ENCODE measurements around the gene SLC38A8. TPM values are rescaled to one million over a fixed set of nuclear protein-coding genes. Genes with fewer than 3 reads are reported as not detected.

Gene SLC38A8
- total RNA-seq, 1 experiment from 2014 or later: 0.42 TPM

- no peak for DNase-seq (ENCODE audit: low read depth)
Measured at GRCh38 chr16:83996481-83997252, 45.9 kb downstream of the SLC38A8 start.

GRCh38 chr16:83995754-83996153 is 46.8 kb downstream of the SLC38A8 start:
- peak; percentile 34 for DNase-seq (ENCODE audit: low read depth)

- DNase-seq (ENCODE audit: low read depth): no peak
Measured at GRCh38 chr16:83994703-83995102, 47.9 kb downstream of the SLC38A8 start.

- DNase-seq (ENCODE audit: low read depth): peak; percentile 79
Measured at GRCh38 chr16:83994087-83994486, 48.5 kb downstream of the SLC38A8 start.

- DNase-seq (ENCODE audit: low read depth): peak; percentile 69
Measured at GRCh38 chr16:83992624-83993023, 50.0 kb downstream of the SLC38A8 start.

- no peak for DNase-seq (ENCODE audit: low read depth)
Measured at GRCh38 chr16:83990492-83990891, 52.1 kb downstream of the SLC38A8 start.

- peak; percentile 19 for DNase-seq (ENCODE audit: low read depth)
Measured at GRCh38 chr16:83989300-83989699, 53.3 kb downstream of the SLC38A8 start.

GRCh38 chr16:83983491-83983890 is 59.1 kb downstream of the SLC38A8 start:
- no peak for DNase-seq (ENCODE audit: low read depth)

GRCh38 chr16:83981799-83982198 is 60.8 kb downstream of the SLC38A8 start:
- no peak for DNase-seq (ENCODE audit: low read depth)

- DNase-seq (ENCODE audit: low read depth): no peak
Measured at GRCh38 chr16:83980794-83981193, 61.8 kb downstream of the SLC38A8 start.

- DNase-seq (ENCODE audit: low read depth): no peak
Measured at GRCh38 chr16:83979441-83979840, 63.2 kb downstream of the SLC38A8 start.

- no peak for DNase-seq (ENCODE audit: low read depth)
Measured at GRCh38 chr16:83978401-83978904, 64.1 kb downstream of the SLC38A8 start.

- no peak for DNase-seq (ENCODE audit: low read depth)
Measured at GRCh38 chr16:83977056-83977815, 65.4 kb downstream of the SLC38A8 start.

- no peak for DNase-seq (ENCODE audit: low read depth)
Measured at GRCh38 chr16:83975590-83976260, 66.9 kb downstream of the SLC38A8 start.

- no peak for DNase-seq (ENCODE audit: low read depth)
Measured at GRCh38 chr16:83974475-83974874, 68.1 kb downstream of the SLC38A8 start.

GRCh38 chr16:83973581-83974385 is 68.8 kb downstream of the SLC38A8 start:
- DNase-seq (ENCODE audit: low read depth): no peak

GRCh38 chr16:83973077-83973476 is 69.5 kb downstream of the SLC38A8 start:
- DNase-seq (ENCODE audit: low read depth): no peak

GRCh38 chr16:83972256-83973008 is 70.2 kb downstream of the SLC38A8 start:
- DNase-seq (ENCODE audit: low read depth): no peak

GRCh38 chr16:83971165-83972130 is 71.1 kb downstream of the SLC38A8 start:
- DNase-seq (ENCODE audit: low read depth): no peak

- no peak for DNase-seq (ENCODE audit: low read depth)
Measured at GRCh38 chr16:83970430-83970815, 72.2 kb downstream of the SLC38A8 start.

Data from M059J (cell line).